NCI-H2107 treated with DMSO at 0.1 percent for 48 hours (cell line): ENCODE measurements around the gene RNF227.

ENCODE experiments used
- DNase-seq: peaks from one replicate; lab custom pipeline; 2025; ENCODE audit not compliant: unreplicated experiment; lab: John Stamatoyannopoulos, UW

Gene RNF227

DNA sequence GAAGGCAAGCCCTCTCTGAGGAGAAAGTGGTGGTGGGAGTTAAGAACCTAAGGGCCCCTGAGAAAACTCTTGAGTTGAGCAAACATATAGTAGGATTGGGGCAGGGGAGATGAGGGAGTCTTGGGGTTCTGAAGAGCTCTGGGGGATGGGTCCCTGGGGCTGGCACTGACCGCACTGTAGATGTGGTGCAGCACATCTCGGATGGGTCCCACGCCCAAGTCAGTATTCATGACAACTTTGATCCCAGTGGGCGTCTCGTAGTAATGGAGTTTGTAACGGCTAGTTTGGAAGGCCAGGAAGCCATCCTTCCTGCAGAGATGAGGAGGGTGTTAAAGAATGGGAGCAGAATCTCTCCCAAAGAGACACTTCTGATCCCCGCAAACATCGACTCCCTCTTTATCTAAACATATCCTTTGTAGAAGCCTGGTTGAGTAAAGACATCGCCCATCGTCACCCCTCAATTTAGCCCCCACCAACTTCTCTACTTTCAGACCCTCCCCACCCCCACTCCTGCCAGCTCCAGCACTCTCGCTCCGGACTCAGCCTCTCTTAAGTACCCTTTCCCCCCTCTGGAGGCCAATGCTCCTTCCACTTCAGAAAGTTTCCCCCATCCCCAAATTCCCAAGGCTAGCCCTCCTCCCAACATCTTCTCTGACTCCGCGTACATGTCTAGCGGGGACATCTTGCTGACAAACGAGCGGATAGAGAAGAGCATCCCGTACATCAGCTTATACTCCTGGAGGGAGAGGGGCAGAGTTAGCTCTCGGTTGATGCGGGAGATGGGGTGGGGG, 14.9 kb upstream of the RNF227 start:
- DNase-seq = no peak

DNA sequence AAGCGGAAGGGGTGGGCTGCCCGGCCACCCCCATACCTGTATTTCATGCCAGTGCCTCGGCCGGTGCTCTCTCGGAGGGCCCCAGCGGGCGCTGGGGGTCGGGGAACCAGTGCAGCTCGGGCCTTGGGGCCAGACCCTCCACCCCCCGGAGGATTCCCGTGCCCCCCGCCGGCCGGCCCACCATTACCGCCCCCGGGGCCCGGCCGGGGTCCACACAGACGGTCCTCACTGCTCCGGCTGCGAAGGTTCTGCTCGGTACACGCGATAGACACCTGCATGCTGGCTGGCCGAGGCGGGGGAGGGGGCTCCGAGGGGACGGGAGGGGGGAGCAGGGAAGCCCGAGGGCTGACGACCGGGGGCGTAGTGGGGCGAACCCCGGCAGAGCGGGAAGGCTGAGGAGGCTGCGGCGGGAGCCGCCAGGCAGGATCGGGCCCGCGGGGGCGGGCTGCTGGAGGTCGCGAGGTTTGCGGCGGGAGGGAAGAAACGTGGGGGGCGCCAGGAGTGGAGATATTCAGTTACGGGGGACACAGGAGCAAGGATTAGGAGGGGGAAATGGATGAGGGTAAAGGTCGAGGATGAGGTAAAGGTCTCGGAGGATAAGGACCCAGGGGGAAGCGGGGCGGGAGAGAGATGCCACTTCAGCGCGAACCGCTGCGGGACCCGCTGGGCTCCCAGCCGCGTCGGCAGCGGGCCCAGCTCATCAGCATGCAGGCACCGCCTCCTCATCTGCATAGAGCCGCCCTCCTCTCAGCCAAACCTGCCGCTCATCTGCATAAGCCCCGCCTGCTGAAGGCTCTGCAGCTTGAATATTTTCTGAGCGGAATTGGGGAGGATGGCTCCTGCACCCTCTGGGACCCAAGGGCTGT, 13.3 kb upstream of the RNF227 start, which contains the start of gene KCNAB3:
Gene KCNAB3, minus strand, starts transcription at position 699 of the 866 bp plus-strand sequence. Its CDS starts 421 bp downstream, at position 278.
- DNase-seq = no peak

DNA sequence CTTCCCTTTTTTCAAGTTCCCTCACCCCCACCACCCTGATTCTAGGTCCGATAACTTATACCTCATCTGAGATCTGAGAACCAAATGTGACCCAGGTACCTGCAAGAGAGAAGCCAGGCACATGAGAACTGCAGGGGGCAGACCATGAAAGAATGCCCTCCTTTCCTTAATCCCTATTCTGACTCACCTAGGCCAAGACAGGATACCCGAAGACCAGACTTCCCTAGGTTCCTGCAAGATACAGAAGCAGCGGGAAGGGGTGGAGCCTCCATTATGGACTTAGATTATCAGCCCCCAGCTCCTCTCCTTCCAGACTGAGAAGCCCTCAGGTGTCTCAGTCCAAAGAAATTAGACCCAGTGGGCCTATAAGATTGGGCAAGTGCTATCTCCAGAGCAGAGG, 11.5 kb upstream of the RNF227 start:
- DNase-seq = no peak

DNA sequence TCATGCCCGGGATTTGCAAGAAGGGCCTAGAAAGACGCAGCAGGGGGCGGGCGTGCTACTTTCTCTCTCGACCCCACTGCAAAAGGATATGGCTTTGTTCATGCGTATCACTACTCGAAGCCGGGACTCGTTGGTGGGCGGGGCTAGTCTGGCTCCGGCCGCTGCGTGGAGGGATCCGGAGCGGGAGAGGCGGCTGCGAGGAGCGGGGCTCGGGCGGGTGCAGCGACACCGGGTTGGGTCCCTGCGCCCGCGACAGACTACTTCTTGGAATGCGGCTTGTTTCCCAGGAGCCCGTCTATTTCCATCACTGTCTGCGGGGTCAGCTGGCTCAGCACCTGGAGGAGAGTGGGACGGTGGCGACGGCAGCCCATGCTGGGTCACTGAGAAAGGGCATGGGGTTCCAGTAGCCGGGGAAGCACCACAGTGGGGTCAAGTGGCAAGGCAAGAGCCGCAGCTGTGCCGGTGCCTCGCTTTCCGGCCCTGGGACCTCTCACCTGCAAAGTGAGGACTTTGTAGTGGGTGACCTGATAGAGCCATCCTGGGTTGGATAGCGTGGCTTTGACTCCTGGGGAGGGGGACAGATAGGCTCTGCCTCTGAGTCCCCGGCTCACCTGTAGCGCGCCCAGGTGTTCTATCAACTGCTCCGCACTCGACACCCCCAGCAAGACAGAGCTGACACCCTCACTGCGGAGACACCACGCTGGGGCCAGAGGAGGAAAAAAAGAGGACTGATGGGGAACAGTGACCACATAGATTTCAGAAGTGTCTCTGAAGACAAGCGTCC, 6.9 kb upstream of the RNF227 start:
- DNase-seq = no peak

DNA sequence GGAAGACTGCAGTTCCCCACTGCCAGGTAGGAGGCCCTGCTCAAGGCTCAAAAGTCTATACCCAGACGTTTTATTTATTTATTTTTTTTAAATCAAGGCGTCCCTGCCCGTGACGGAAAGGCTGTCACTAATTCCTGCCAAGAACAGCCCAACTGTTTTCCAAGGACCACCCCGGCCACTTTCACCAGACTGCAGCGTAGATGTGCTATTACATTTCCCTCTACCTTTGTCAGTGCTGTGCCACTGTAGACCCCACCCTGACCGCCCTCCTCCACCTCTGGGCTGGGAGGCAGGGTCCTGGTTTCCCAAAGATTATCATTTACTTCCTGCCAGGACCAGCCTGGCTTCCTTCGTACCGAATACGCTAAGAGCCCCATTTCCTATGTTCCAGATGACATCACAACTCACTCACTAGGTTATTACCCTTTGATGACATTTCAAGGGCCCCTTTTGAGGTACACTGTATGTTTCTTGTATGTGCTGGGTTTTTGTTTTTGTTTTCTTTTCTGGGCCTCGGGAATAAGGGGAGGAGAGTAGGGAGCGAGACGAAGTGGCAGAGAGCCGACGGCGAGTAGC, 6.3 kb upstream of the RNF227 start:
- DNase-seq = no peak

DNA sequence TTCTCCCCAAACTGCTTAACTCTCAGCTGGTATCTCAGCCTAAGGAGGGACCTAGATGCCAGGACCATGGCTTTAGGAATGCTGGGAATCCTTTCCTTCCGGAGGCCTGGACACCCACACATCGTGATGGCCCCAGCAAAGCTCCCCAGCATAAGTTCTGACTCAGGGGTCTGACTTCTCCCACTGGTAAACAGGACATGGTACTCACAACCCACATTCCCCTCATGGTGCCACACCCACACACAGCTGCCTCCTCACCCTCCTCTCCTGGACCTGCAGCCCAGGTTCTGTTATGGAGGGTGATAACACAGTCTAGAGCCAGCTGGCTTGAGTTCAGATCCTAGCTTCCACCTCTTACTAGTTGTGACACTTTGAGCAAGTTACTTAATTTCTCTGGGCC, 719 bp upstream of the RNF227 start:
- DNase-seq = no peak

DNA sequence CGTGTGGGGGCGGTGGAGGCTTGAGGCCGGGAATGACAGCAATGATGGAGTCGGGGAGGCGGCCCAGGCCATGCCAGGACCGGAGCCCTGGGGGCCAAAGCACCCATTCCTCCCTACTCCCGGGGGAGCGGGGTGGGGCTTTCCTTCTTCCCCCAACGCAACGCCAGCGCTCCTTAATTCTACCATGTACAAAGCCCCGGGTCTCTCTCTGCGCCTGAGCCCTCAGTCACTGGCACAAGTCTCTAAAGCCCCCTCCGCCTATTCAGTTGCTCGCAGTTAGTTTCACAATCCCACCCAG, 245 bp upstream of the RNF227 start:
- DNase-seq = no peak

DNA sequence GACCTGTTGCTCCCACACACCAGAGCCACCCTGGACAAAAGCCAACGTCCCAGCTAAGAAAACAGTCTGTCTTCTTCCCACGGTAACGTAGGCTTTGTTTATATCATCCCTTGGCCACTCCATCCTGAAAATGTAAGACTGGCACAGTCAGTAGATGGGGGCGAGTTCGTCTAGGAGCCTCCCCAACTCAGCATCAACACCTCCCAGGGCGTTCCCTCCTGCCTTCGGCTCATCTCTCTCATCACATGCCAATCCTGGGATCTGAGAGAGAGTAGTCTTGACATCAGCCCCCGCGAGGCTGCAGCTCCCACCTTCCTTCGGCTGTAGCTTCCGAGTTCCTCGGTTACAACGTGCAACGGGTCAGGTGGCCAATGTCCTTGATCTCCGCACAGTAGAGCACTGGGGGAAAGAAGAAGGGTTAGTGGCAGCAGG, 894 bp downstream of the RNF227 start:
- DNase-seq = no peak

DNA sequence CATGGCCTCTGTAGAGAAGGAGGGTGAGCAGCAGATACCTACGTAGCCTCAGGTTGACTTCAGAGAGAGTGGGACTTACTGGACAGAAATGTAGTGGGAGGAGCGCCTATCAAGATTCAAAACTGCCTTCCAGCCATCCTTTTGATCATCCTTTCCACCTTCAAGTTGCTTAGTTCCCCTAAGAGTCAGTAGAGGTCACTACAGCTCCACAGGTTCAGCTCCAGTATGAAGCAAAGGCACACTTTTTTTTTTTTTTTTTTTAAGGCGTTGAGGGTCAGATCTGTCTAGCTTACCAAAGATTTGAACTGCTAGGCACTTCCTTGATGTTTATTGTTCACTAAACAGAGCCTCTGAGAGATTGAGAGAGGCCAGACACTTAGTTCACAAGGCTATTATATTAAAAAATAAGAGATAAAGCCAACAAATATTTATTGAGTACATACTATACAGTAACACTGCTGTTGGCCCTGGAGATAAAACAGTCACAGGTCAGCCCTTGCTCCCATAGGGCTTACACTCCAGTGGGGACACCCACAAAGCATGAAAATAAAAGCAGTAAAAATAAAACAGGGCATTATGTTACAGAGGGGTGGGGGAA, 3.1 kb downstream of the RNF227 start:
- peak; percentile 16 for DNase-seq

DNA sequence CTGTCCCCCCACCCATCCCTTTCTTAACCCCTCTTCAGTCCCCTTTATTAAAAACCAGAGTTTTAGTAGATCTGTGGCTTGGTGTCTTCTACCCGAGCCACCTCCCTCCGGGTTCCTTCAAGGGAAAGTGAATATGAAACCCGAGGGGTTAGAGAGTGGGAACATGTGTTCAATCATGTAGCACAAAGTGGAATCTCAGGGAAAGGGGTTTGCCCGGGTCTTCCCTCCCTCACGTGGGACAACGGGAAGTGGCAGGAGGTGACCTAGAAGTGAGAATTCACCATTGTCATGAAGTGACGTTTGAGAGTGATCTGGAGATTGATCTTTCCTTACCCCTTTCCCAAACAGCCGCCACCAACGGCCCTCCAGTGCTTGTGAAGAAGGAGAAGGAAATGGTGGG, 5.0 kb downstream of the RNF227 start:
- DNase-seq = no peak

DNA sequence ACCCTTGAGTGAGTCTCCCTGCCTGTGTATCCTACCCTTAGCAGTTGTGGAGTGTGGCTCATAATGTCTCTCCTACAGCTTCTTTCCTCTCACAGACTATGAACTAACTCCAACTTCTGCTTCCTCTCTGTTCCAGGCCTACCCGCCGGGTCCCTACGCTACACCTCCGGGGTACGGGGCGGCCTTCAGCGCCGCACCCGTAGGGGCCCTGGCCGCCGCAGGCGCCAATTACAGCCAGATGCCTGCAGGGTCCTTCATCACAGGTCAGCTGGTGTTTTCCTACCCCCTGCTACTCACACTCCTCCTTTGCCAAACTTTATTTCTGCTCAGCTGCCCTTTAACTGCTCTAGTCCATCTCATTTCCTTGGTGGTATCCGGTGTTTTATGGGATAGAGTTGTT, 5.4 kb downstream of the RNF227 start:
- no peak for DNase-seq

DNA sequence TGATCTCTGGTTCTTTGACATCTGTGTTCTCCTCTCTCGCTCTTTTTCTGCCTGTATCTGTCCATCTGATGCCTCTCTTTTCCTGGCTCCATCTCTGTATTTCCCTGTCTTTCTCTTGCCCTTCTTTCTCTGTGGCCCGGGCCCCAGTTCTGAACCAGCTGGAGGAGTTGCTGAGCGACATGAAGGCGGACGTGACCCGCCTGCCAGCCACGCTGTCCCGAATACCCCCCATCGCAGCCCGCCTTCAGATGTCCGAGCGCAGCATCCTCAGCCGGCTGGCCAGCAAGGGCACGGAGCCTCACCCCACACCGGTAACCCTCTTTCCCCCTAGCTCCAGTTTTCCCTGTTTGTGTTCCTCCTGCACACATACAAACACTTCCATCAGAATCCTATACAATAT, 5.8 kb downstream of the RNF227 start:
- no peak for DNase-seq

DNA sequence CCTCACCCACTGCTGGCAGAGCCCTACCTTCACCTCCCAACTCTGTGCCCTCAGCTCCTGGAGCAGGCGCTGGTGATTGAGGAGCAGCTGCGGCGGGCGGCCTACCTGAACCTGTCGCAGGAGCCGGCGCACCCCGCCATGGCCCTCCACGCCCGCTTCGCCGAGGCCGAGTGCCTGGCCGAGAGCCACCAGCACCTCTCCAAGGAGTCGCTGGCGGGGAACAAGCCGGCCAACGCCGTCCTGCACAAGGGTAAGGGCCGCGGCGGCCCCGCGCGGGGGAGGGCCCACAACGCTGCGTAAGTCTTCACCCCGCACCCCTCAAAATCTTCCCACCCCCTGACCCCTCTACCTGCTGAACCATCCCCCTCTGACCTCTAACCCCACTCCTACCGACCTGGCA, 7.0 kb downstream of the RNF227 start:
- DNase-seq = no peak

DNA sequence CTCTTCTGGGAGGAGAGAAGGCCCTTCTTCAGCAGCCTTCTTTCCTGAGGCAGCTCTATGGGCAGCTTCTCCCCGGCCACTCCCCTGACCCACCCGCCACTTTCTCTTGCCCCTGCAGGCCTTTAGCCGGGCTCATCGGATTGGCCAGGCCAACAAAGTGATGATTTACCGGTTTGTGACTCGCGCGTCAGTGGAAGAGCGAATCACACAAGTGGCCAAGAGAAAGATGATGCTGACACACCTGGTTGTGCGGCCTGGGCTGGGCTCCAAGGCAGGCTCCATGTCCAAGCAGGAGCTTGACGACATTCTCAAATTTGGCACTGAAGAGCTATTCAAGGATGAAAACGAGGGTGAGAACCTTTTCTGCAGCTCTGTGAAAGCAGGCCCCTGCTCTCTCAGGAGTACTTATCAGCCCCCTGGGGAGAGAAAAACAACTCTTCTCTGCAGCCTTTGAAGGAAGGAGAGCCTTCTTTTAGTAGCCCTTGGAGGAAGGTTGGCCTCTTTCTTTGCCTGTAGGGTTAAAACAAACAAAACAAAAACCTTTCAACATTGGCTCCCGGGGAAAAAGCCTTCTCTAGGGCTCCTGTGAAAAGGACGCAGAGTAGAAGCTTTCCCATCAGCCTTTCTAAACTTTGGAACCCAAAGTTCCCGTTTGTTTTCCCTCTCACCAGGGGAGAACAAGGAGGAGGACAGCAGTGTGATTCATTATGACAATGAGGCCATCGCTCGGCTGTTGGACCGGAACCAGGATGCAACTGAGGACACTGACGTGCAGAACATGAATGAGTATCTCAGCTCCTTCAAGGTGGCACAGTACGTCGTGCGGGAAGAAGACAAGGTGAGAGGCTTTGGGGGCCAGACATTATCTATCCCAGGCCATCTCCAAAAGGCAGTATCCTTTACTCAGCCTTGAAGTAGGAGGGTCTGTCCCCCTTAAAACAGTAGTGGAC, 12.7 kb downstream of the RNF227 start:
- no peak for DNase-seq

DNA sequence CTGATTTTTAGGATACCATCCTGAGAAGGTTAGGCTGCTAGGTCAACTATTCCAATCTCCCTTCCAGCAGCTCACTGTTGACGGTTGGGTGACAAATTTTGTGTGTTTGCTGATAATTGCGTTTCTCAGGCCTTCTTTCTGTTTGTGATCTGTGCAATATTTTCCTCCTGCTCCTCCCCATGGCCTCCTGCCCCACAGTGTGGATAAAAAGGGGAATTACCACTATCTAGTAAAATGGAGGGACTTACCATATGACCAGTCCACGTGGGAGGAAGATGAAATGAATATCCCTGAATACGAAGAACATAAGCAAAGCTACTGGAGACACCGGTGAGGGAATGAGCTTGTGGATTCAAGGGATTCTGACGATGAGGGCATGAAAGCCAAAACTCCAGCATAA, 18.3 kb downstream of the RNF227 start:
- DNase-seq = no peak

DNA sequence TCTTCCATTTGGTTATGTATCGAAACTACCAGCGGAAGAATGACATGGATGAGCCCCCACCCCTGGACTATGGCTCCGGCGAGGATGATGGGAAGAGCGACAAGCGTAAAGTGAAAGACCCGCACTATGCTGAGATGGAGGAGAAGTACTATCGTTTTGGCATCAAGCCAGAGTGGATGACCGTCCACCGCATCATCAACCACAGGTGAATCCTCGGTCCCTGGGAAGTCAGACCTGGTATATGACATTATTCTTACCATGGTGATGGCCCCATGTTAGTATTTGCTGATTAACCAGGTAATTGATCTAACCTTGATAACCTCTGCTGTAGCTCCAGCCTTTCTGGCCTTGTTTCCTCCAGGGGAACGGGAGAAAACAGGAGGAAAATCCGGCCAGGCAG, 19.0 kb downstream of the RNF227 start:
- no peak for DNase-seq

DNA sequence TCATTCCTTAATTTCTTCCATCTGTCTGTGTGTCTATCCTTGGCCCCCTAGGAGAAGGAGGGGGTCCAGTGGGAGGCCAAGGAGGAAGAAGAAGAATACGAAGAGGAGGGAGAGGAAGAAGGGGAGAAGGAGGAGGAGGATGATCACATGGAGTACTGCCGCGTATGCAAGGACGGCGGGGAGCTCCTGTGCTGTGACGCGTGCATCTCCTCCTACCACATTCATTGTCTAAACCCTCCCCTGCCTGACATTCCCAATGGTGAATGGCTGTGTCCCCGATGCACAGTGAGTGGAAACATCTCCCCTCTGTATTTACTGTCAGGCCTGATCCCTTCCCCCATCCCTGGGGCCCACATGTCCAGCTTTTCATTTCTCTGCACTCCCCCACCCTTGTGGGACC, 21.2 kb downstream of the RNF227 start:
- DNase-seq = no peak

DNA sequence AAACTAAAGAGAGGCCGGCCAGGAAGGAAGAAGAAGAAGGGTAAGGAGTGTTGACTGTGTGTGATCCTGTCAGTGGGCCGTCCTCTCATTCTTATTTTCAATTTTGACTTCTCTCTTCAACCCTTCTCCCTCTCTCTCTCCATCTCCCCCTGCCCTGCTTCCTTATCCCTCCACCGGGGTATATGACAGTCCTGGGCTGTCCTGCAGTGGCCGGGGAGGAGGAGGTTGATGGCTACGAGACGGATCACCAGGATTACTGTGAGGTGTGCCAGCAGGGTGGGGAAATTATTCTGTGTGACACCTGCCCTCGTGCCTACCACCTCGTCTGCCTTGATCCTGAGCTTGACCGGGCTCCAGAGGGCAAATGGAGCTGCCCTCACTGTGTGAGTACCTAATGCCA, 21.9 kb downstream of the RNF227 start:
- no peak for DNase-seq

DNA sequence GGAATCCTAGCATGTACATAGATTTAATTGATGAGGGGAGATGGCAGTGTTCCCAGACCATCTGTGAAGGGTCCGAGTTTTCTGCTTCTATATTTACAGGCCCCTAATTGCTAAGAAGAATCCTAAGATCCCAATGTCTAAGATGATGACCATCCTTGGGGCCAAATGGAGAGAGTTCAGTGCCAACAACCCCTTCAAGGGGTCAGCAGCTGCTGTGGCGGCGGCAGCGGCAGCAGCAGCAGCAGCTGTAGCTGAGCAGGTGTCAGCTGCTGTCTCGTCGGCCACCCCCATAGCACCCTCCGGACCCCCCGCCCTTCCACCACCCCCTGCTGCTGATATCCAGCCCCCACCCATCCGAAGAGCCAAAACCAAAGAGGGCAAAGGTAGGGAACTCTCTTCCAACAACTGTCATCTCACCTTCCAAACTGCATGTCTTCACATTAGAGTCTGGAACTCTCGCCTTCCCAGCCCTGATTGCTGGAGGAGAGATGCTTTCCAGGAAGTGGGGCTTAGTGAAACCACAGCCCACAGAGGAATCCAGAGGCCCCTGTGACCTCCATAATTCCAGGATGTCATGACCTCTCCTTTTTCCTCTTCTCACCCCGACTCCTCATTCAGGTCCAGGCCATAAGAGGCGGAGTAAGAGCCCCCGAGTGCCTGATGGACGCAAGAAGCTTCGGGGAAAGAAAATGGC, 22.8 kb downstream of the RNF227 start:
- no peak for DNase-seq
